Epithelial cell of prostate (primary cell): Measurements from ENCODE around the gene ZNF496.

Experiments
- DNase-seq: peaks from one replicate; pipeline ENCODE4 v3.0.0-alpha.2; 2011; ENCODE audit warnings: low read depth, low spot score
- H3K27ac ChIP-seq: fragments of 450-650 bp; 2 replicates; pipeline ENCODE4 v1.5.1; 2017; ENCODE audit warnings: mild to moderate bottlenecking

ZNF496 gene

DNA sequence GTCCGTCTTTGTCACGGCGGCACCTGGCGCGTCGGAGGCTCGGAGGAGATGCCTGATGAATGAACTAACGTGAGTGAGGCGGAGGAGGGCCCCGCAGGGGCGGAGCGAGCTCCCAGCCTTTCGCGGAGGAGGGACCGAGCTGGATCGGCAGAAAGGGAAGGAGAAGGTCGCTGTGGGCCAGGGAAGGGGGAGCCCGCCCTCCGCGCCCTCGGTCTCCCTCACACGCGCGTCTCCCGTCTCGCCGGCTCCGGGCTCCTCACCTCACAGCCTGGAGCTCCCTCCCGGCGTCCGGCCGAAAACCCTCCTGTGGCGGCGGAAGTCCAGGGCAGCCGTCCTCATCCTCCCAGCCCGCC, 519 bp downstream of the ZNF496 start:
- no peak for DNase-seq
- H3K27ac ChIP-seq, result peak overlapping the region; percentile 78

DNA sequence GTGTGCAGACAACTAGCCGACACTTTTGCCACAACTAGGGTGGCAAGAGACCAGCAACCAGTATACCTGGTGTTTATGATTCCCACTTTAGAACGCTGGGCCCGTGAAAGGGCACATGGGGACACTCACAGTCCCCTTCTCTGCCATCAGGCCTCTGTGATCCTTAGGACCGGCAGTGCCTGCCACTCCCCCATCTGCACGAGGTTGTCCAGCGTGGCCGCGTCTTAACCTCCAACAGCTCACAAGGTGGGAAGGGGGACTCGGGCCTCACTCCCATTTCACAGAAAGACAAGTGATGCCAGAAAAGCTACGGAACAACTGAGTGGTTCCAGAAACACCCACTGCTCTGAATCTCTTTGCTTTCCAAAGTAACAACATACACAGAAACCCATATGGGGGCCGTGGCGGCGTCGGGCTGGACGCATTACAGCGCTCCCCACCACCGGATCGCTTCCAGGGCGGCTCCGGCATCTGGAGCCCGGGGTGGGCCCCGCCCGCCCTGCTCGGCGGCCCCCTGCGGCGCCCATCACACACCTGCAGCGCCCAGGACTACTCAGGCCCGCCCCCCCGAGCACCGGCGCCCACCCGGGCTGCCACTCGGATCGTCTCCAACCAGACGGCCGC, 1.0 kb downstream of the ZNF496 start:
- peak overlapping the region; percentile 78 for H3K27ac ChIP-seq
- no peak for DNase-seq

DNA sequence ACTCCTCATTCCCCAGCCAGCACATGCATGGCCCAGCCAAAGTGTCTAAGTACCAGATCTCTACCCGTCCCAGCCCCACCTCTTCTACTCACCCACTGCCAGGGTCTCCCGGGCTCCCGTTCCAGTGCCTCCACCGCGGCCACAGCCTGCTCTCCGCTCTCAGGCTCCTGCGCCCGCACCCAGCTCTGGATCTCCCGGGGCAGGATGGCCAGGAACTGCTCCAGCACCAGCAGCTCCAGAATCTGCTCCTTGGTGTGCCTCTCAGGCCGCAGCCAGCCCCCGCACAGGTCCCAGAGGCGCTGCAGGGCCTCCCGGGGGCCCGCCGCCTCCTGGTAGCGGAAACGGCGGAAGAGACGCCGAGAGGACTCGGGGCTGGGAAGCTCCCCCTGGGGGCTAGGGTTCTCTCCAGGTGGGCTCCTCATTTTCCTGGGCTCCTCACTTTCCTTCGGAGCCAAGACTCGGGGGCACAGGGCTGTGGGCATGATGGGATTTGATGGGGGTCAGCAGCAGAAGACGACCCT, 2.5 kb downstream of the ZNF496 start:
- no peak overlapping the region for H3K27ac ChIP-seq
- no peak for DNase-seq

DNA sequence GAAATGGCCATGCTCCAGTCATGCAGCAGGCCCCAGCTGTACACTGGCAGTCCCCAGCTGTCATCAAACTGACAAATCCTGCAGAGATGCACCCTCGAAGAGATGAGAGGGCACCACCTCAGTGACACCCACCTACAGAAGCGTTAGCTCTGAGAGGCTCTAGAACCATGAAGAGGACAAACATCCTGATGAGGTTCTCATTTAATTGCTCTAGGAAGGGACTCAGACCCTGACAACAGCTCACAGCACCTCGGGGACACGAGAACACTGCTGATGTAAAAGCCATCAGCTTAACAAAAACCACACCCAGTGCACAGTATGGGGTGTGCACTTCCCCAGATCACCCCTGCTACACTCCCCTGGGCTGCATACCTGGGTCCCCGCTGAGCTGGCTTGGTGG, 3.4 kb downstream of the ZNF496 start:
- no peak overlapping the region for H3K27ac ChIP-seq
- DNase-seq, result no peak

DNA sequence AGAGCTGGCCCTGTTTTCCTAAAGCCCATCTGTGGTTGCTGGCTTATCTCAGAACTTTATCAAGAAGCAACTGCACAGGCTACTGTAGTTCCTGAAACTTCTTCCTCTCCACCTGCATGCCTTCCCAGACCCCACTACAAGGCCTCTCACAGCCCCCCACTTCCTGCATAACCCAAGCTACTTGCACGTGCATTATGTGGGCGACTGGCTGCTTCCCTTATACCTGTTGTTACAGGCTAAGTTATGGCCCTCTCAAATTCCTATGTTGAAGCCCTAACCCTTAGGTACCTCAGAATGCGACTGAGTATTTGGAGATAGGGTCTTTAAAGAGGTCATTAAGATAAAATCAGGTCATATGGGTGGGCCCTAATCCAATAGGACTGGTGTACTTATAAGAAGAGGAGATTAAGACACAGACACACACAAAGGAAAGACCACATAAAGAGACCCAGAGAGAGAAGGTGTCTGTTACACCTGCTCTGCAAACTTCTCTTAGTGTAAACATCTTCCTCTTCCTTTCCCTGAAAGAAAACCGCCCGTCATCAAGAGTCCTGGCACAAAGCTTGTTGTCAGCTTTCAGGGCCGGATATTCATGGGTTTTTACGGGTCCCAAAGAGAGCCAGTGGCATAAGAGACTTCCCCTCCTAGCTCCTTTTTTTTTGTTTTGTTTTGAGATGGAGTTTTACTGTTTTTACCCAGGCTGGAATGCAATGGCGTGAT, 5.1 kb downstream of the ZNF496 start:
- DNase-seq, result no peak
- H3K27ac ChIP-seq, result no peak overlapping the region

DNA sequence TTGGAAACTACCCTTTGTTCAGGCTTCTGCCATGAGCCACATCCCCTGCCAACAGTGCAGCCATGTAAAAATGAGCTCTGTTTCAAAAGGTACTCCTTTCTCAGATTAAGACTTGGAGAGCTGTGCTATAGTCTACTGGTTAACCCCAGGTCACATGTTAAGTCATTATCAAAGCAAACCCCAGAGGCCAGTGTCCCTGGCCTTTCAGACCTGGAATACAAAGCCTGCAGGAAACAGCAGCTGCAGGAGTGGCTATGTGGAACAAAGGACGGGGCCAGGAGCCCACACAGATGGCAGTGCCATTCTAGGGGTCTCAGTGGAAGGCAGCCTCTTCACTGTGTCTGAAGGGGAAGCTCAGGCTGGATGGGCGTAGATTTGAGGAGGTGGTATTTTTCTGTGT, 6.7 kb downstream of the ZNF496 start:
- no peak overlapping the region for H3K27ac ChIP-seq
- no peak for DNase-seq

DNA sequence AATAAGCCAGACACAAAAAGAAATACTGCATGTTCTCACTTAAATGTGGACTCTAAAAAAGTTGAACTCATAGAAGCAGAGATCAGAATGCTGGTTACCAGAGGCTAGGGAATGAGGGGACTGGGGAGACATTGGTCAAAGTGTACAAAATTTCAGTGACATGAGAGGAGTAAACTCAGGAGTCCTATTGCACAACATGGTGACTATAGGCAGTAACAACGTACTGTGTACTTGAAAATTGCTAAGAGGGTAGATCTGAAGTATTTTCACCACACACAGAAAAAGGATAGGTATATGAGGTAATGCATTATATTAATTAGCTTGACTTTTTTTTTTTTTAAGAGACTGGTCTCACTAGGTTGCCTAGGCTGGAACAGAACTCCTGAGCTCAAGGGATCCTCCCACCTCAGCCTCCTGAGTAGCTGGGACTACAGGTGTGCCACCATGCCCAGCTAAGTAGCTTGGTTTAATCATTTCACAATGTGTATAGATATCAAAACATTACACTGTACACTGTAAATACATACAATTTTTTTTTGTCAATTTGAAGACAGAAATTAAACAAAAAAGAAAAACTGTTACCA, 7.4 kb downstream of the ZNF496 start:
- no peak for DNase-seq
- H3K27ac ChIP-seq, result no peak overlapping the region

DNA sequence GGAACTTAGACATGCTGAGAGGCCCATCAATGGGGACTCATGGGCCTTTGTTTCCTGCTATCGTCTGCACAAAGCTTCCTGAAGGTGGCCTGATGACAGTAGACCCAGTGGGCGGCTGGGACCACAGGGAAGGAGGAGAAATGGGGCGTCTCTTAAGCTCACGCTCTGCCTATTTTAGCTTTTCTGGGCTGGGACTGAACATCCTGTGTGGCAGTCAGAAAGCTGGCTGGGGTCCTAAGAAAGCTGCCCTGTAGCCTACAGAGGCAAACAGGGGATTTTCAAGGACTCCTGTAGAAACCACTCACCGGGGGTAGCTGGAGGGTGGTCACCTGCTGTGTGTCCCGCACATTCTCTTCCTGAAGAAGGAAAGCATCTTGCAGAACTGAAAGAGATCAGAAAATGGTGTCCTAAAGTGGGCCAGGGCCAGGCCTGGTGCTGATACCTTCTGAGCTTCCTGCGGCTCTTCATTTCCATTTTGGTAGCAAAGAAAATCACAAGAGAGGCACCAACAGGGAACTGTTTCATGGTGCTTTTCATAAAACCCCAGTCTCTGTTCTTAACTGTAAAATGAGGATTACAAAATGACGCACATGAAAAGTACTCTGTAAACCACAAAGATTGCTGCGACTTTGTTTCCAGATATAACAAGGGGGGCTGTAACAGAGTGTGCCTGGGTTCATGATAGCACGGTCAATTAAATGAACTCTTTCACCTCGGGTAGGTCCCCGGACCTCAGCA, 8.6 kb downstream of the ZNF496 start:
- DNase-seq, result no peak
- no peak overlapping the region for H3K27ac ChIP-seq

DNA sequence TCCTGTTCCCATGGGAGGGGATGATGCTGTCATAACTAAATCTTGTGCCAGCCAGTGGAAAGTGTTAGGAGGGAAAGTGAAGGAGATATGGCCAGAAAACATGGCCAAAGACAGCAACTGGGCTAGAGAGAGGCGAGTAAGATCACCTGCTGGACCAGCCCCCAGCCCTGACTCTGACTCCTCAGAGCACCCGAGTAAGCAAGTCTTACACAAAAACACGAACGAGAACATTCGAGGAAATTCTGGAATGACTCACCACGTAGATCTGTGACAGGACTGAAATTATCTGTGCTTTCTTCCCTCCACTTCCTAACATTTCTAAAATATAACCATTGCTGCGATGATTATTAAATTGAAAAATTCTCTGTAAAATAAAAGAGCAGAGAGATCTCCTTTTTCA, 9.2 kb downstream of the ZNF496 start:
- no peak for DNase-seq
- H3K27ac ChIP-seq, result no peak overlapping the region

DNA sequence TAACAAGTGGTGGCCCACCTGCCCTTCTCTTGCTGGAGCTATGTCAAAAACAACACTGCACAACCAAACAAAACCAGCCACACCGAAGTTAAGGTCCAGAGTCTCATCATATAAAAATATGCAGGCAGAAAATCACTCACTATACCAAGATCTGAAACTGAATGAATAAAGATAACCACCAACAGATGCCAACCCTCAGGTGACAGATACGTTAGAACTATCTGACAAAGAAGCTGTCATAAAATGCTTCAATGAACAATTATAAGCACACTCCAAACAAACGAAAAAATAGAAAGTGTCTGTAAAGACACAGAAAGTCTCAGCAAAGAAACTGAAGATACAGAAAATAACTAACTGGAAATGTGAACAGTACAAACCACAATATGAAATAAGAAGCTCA, 14.0 kb downstream of the ZNF496 start:
- DNase-seq, result no peak
- no peak overlapping the region for H3K27ac ChIP-seq

DNA sequence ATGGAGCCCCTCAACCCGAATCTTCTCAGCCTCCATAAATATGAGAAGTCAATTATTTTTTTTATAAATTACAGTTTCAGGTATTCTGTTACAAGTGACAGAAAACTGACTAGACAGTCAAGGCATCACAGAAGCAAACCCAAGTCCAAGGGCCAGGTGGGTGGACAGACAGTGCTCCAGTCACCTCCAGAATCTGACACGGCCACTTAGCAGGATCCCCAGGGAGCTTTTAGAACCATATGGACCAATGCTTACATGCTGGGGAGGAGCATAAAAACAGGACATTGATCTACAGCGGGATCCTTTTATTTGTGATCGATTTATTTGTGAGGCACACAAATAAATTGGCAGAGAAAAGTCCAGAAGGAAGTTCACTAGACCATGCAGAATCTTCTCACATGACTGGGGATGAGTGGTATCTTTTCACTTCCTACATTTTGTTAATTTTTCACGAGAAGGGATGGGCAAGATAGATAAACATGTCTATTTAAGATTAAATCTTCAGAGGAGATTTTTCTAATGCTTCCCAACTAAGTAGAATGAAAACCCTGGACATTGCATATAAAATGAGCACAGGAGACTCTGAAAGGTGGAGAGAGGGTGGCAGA, 15.0 kb downstream of the ZNF496 start:
- no peak overlapping the region for H3K27ac ChIP-seq
- DNase-seq, result no peak

DNA sequence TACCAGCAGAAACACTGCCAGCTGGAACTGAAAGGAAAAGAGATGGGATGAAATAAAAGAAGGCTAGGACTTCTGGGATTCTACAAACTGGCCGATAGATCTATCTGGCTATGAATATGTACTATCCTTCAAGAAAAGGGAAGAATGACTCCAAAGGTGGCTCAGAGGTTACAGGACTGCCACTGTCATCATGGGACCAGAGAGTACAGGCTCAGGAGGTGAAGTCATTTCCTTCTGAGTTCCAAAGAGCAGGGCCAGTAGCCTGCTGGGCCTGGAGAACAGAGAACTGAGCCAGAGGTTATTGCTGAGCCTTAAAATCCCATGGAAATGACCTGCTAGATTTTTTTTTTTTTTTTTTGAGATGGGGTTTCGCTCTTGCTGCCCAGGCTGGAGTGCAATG, 27.6 kb downstream of the ZNF496 start:
- DNase-seq, result no peak

DNA sequence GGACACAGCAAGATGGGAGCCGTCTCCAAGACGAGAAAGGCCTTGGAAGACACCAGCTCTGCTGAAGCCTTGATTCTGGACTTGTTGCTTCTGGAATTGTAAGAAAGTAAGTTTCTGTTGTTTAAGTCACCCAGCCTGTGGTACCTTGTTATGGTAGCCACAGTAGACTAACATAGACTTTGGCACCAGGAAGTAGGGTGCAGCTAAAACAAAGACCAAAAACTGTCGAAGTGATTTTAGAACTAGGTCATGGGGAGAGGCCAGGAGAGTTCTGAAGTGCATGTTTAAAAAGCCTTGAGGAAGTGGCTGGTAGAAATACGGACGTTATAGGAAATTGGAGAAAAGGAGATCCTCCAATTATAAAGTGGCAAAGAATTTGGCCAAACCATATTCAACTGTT, 28.5 kb downstream of the ZNF496 start:
- no peak overlapping the region for H3K27ac ChIP-seq
- no peak for DNase-seq

More for the DNA sequence above, 27.6 kb downstream of the ZNF496 start:
- H3K27ac ChIP-seq, result no peak overlapping the region

DNA sequence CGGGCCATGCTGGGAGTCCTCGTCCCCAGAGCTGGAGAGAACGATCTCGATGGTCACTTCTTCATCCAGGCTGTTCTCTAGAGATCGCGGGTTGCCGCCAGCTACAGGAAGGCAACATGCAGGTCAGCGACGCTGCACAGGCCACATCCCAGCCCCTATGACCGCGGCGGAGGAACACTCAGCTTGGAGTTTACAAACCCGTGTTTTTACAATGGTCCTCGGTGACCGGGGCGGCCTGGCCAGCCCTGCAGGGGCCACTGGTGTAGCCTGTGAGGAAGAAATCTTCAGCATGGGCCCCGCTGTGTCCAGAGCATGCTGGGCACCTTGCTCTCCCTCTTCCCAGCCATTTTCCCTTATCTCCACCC, 30.5 kb downstream of the ZNF496 start:
- no peak for DNase-seq
- H3K27ac ChIP-seq, result no peak overlapping the region

DNA sequence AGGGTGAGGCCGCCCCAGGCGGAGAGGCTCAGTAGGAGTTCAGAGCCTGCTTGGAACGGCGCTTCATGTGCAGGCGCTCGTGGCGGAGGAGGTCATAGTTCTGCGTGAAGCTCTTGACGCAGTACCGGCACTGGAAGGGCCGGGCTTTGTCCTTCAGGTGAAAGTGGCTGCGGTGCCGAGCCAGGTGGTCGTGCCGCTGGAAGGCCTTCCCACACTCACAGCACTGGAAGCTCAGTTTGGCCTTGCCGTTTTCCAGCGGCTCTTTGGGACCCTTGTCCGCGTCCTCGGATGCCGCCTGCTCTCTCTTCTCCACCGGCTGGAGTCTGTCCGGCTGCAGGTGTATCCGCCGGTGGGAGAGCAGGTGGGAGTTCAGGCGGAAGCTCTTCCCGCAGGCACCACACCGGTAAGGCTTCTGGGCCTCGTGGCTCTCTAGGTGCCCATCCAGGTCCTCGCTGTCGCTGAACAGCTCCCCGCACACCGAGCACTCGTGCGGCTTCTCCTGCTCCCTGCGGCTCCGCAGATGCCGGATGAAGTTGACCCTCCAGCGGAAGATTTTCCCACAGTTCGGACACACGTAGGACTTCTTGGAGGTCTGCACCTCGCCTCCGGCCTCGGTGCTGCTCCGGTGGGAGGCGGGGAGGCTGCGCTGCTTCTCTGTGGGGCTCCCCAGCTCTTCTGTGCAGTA, 31.0 kb downstream of the ZNF496 start:
- no peak overlapping the region for H3K27ac ChIP-seq
- DNase-seq, result no peak

DNA sequence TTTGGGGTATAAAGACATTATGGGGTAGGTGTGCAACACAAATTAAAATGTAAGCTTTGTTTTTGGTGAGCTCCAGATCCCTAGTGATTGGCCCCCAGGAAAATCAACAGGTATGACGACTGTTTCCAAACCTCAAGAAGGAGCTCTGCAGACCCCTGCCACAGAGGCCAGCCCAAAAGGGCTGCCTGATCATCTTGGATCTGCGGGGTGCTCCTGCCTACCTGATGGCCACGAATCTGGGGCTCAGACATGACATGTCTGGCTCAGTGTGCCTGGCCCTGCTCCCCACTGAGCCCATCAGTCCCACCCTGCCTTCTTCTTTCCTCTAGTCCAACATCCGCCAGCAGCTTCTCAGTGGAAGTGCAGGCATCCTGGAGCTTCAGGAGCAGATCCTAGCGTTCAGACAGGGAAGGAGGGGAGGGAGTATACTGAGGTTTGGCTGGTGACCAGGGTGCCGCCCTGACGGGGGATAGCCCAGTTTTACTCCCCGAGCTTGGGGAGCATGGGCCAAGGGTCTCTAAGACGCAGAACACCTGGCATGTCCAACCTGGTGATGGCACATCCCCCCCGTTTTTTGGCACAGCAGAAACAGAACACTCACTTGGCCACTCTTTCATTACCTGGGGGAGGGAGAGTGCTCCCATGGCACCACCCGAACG, 31.8 kb downstream of the ZNF496 start:
- no peak for DNase-seq
- H3K27ac ChIP-seq, result no peak overlapping the region

DNA sequence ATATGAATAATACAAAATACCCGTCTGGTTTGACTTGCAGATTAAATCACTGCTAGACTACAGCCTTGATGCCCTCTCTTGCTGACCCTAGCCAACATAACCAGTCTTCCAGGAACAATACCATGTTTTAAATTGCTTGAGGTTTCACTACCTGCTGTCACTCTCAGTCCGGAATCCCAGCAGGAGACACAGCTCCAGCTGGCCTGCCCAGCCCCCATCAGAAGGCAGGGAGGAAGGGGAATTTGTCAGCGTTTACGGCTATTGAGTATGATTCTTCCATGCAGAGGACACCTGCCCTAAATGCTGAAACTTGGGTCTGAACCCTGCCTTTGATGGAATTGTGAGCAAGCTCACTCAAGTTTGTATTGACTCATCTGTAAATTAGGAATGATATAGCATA, 33.0 kb downstream of the ZNF496 start:
- no peak for DNase-seq
- H3K27ac ChIP-seq, result no peak overlapping the region

DNA sequence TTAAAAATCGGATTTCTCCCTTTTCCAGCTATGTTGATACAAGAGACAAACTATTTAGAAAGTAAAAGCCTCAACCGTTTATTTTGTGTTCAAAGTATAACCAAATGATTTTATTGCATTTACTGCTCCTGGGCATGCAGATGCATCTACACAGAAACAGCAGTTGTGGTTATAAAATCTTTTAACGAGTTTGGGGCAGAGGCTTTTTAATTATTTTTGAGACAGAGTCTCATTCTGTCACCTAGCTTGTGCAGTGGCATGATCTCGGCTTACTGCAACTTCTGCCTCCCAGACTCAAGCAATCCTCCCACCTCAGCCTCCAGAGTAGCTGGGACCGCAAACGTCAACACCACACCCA, 33.6 kb downstream of the ZNF496 start:
- DNase-seq, result no peak
- H3K27ac ChIP-seq, result no peak overlapping the region

DNA sequence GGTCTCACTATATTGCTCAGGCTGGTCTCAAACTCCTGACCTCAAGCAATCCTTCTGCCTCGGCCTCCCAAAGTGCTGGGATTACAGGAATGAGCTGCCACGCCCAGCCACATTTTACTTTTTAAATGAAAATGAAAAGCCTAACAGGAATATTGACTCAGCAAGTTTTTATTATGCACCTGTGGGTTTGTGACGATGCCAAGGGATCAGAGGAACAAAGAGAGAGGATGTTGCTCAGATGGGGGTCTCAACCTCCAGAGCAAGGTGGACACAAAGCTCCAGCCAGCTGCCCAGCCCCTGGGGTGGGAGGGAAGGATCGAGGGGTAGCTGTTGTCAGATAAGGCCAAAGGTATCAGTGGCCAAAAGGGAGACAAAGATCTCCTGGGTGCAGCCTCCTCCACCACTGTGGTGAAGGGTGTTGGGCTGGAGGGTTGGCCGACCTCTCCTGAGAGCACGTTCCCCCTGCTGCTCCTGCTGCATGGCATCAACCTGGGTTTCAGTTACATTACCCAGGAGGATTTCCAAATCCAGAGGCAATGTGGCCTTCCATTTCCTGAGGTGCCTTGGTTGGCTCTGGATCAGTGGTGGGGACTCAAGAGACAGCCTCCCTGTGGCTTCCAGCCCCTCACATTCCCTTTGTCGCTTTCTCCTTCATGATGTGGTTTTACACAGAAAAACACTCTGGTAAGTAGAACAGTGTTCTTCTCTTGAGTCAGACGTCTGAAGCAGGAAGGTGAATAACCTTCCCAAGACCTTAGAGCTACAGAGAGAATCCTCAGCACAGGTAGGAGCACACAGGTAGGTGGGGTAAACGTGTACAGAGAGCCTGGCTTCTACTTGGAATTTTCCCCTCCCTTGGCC, 34.2 kb downstream of the ZNF496 start:
- no peak for DNase-seq
- H3K27ac ChIP-seq, result no peak overlapping the region
